GM21529 (cell line): ENCODE data around the gene SLC44A1.

Experiments
- ATAC-seq: cut with Tn5 transposase; IDR thresholded peaks from one replicate; pipeline ENCODE4 v1.9.1; 2021; ENCODE audit not compliant: unreplicated experiment

Gene SLC44A1

DNA sequence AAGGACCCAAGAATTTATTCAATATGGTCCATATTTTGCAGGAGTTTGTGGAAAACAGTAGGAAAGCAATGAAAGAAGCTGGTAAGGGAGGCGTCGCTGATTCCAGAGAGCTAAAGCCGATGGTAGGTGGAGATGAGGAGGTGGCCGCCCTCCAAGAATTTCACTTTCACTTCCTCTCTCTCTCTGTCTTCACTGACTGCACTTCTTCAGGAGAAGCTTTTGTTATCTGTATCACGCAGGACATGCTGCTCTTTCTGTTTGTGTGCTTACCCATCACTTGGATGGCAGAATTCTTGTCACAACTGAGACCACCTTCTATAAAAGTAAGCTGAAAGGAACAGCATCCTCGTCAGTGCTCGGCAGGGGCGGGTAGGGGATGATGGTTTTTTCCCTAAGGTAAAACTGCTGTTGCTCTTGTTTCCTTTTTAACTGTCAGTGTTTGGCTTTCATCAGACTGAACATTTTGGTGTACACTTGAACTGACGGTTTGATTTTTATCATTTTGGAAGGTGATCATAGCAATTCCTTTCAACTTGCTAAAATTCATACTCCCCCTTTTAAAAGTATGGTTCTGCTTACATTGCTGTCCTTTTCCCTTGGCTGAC lies 141.0 kb downstream of the SLC44A1 start:
- ATAC-seq: peak; percentile 100

DNA sequence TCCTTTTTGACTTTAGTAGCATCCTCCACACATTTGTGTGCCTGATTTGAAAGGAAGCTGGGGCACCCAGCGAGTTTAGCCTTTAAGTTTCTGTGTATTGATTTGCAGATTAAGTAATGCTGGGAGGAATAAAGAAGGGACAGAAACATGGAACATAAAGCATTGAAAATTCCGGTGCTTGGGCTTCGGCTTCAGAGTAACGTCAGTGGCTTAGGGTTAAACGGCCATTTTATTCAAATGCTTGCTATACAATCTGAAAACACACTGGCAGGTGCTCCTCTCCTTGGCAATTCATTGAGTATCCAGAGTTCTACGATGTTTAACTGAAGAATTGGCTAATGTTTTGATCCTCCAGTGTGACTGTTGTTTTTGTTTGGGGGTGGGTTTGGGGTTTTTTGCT lies 145.3 kb downstream of the SLC44A1 start:
- ATAC-seq: no peak

DNA sequence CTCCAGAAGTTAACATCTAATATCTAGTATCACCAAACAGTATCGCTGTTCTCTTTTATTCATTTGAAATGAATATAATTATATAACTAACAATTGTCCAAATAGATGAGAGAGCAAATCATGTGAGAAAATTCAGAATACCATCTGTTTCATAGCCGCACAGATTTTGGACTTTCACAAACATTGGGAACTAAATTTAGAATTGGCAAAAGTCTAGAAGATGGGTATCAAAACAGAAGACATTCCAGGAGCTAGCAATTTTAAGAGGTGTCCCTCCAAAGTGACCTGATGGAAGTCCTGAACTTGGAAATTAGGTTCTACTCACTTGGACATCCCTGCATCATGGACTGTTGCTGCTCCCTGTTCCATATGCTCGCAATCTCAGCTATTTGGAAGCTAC lies 146.4 kb downstream of the SLC44A1 start:
- no peak for ATAC-seq

- no peak for ATAC-seq
Measured at GRCh38 chr9:105391288-105391687, 146.8 kb downstream of the SLC44A1 start.

DNA sequence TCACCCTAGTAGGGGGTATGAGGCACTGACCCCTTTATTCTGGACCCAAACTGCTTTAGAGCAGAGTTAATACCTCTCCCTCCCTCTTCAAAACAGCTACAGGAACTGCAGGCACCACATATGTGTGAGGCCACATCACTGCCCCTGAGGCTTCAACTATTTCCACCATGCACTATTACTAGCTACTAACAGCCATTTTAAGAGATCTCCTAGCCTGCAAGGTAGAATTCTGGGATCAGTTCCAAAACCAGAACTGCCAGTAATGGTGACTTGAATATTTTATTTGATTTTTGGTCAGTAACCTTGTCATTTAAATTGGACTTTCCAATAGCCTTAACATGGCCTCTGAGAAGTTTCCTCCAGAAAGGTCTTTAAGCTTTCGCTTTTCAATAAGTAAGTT lies 148.1 kb downstream of the SLC44A1 start:
- no peak for ATAC-seq

DNA sequence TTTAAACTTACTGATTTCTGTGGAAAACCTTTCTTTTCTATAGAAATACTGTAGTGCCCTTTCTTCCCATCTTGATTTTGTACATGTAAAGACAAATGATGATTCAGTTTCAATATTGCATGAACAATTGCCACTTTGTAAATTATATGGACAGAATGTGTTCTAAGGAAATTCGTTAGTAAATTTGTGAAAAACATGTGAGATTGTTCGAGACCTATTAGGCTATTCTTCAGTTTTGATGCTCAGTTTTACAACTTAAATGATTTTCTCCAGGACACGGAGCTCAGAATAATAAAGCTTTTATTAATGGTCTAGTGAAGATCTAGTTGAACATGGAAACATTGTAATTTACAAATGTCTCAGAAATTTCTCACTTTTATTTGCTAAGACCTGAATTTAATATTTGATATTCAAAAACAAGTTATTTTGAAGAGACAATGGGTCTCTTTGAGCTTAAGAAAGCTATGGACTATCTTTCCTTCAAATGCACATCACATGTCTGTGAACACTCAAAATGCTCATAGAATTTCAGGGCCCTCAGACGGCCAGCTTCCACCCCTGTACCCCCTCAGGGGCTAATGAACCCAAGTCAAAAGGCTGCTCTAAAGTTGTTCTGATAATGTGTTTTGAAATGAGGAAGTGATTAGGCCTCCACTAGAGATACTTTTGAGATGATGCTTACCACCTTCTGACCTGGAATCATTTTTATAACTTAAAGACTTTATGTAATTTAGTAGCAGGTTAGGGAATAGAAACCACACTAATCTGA lies 149.3 kb downstream of the SLC44A1 start:
- no peak for ATAC-seq

GRCh38 chr9:105396441-105396840 lies 152.0 kb downstream of the SLC44A1 start:
- no peak for ATAC-seq

- ATAC-seq: no peak
Measured at GRCh38 chr9:105396901-105397300, 152.4 kb downstream of the SLC44A1 start.

GRCh38 chr9:105399117-105399516 lies 154.7 kb downstream of the SLC44A1 start:
- no peak for ATAC-seq

- no peak for ATAC-seq
Measured at GRCh38 chr9:105401651-105402050, 157.2 kb downstream of the SLC44A1 start.

DNA sequence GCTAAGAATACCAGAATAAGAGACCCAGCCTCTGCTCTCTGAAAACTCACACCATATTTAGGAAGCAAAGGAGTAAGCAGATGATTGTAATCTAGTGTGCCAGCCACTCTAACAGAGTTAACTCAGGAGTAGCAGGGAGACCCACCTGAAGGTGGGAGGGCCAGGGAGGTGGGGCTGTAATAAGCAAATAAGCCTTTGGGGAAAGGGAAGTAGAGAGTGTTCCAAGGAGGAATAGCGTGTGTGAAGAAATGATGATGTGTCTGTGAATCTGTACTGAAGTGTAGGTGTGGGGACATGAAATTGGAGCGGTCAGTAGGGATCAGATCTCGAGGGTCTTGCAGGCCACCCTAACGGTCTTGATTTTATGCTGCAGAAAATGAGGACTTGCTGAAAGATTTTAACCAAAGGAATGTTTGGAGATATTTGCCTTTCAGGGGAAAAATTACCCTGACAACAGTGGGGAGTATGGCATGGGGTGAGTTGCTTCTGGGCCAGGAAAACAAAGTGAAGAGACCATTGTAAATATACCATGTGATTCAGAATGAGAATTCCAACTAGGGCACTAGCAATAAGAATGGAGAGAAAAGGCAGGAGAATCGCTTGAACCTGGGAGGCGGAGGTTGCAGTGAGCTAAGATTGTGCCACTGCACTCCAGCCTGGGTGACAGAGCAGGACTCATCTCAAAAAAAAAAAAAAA lies 159.2 kb downstream of the SLC44A1 start:
- no peak for ATAC-seq

DNA sequence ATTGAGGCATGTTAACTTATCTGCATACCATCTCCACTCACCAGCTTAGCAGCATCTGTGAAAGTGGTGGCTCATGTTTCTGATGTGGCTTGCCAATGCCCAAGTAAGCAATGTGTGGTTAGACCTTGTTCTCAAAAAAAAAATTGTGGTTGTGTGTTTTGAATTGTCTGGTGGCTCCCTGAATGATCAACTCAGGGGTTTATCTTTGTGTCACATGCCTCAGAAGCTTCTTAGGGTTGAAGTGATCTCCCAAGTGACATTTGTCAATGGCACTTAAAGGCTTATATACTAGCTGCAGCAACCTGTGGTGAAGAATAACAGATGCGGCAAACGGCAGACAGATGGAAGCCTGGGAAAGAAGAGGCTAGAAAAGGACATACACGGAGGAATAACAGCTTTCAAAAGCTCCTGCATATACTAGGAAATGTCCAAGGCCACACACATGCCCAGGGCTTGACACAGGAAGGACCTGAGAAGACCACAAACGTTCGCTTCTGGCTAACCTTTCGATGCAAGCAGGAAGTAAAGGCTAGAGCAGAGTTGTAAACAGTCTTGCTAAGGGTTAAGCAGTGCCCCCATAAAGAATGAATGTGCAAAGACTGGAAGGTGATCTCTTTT lies 161.2 kb downstream of the SLC44A1 start:
- peak; percentile 85 for ATAC-seq

DNA sequence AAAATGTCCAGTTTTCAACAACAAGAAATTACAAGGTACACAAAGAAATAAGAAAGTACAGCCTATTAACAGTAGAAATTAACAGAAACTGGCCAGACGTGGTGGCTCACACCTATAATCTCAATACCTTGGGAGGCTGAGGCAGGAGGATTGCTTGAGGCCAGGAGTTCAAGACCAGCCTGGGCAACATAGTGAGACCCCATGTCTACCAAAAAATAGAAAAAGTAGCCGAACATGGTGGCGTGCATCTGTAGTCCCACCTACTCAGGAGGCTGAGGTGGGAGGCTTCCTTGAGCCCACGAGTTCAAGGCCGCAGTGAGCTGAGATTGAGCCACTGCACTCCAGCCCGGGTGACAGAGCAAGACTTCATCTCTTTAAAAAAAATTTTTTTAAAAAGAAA lies 161.9 kb downstream of the SLC44A1 start:
- no peak for ATAC-seq

GRCh38 chr9:105413525-105413924 lies 169.1 kb downstream of the SLC44A1 start:
- no peak for ATAC-seq

DNA sequence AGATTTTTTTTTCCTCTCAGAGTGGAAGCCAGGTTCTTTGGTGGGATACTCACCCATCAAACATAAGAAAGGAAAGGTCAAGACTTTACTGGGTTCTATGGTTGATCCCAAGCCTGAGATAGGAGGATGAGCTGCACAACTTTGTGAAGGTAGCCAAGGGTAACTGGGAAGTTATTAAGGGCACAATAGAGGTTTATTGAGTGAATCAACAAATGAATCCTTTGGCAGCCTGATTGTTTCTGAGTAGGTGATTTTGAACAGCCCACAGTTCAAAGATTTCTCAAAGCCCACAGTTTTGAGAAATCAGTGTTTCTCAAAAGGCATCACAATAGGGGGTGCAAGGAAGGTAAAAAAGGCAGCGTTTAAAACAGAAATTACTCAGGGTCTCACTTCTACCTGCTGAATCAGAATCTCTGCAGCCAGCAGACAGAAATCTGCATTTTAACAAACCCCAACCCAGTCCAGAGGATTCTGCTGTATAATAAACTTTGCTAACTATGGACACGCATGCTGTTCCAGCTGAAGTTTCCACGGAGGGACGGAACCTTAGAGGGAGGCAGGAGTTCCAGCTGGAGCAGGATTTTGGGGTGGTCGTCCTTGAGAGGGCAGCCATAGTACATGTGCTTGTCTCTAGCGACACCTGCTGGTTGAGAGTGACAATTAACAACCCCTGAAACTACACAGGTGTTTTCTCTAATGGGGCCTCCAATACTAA lies 170.7 kb downstream of the SLC44A1 start:
- ATAC-seq: peak; percentile 72

DNA sequence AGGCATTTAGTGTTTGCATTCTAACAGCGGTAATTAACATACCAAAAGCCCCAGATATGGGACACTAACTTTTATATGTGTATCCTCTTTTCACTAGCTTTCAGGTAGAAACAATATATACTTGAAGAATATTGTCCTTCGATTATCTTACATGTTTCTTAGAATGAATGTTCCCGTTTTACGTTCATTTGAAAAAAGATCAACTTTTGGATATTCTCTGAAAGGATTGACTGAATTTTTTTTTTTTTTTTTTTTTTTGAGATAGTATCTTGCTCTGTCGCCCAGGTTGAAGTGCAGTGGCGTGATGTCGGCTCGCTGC lies 171.2 kb downstream of the SLC44A1 start:
- no peak for ATAC-seq

DNA sequence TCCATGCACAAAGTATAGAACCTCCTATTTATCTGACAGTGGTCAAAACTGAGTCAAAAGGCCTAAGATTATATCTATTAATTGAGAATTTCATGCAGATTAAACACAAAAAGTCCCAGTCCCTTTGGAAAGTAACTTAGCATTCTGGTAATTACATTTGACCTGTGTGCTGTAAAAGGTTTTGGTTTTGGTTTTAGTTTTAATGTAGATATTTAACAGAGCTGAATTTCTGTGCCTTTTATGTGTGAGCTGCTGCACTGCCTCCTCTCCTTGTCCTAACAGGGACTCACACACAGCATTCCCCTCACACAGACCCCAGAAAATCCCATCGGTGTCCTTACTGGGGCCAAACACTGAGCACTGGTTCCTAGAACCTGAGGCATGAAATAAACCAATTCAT lies 172.4 kb downstream of the SLC44A1 start:
- ATAC-seq: peak; percentile 77

- no peak for ATAC-seq
Measured at GRCh38 chr9:105418588-105419500, 174.4 kb downstream of the SLC44A1 start.

- no peak for ATAC-seq
Measured at GRCh38 chr9:105419816-105420597, 175.6 kb downstream of the SLC44A1 start.
